H9 (cell line): ENCODE data around the gene NOX5. TPM values are rescaled to one million over a fixed set of nuclear protein-coding genes. Genes with fewer than 3 reads are reported as not detected.

Experiments
- DNase-seq: peaks from one replicate; pipeline ENCODE4 v3.0.0-alpha.2; 2017
- H2AFZ ChIP-seq: one replicate; pipeline ENCODE4 v1.6.1; 2013; ENCODE audit warnings: mild to moderate bottlenecking, low read length, control low read depth, moderate library complexity
- H2AK5ac ChIP-seq: 2 replicates; pipeline ENCODE4 v1.6.1; 2013; ENCODE audit warnings: low read length, control low read depth, mixed read lengths; ENCODE audit not compliant: insufficient read length
- H2BK120ac ChIP-seq: one replicate; pipeline ENCODE4 v1.6.1; 2013; ENCODE audit warnings: low read depth, mild to moderate bottlenecking, low read length, control low read depth, inconsistent platforms; ENCODE audit not compliant: poor library complexity, severe bottlenecking
- H2BK12ac ChIP-seq: 2 replicates; pipeline ENCODE4 v1.6.1; 2013; ENCODE audit warnings: low read length, control low read depth, mixed read lengths, low read depth; ENCODE audit not compliant: insufficient read length
- H2BK15ac ChIP-seq: 2 replicates; pipeline ENCODE4 v1.6.1; 2013; ENCODE audit warnings: low read depth, low read length, control low read depth
- H2BK20ac ChIP-seq: one replicate; pipeline ENCODE4 v1.6.1; 2013; ENCODE audit warnings: low read depth, mild to moderate bottlenecking, low read length, control low read depth, inconsistent platforms; ENCODE audit not compliant: poor library complexity, severe bottlenecking
- H2BK5ac ChIP-seq: 2 replicates; pipeline ENCODE4 v1.6.1; 2013; ENCODE audit warnings: low read length, control low read depth, mixed read lengths; ENCODE audit not compliant: insufficient read length
- H3K14ac ChIP-seq: 2 replicates; pipeline ENCODE4 v1.6.1; 2013; ENCODE audit warnings: low read length, control low read depth; ENCODE audit not compliant: insufficient read depth
- H3K18ac ChIP-seq: 2 replicates; pipeline ENCODE4 v1.6.1; 2013; ENCODE audit warnings: low read depth, mild to moderate bottlenecking, mixed read lengths, low read length, control low read depth; ENCODE audit not compliant: insufficient read length
- H3K23ac ChIP-seq: 2 replicates; pipeline ENCODE4 v1.6.1; 2013; ENCODE audit warnings: low read length, control low read depth, mixed read lengths, low read depth; ENCODE audit not compliant: insufficient read length
- H3K23me2 ChIP-seq: 2 replicates; pipeline ENCODE4 v1.6.1; 2013; ENCODE audit warnings: low read depth, mild to moderate bottlenecking, mixed read lengths, low read length, control low read depth; ENCODE audit not compliant: insufficient read length, poor library complexity, severe bottlenecking
- H3K27ac ChIP-seq: 2 replicates; pipeline ENCODE4 v1.5.1; 2013; ENCODE audit warnings: low read length, control low read depth, mixed read lengths, low read depth; ENCODE audit not compliant: insufficient read length
- H3K27me3 ChIP-seq: 2 replicates; pipeline ENCODE4 v1.6.1; 2013; ENCODE audit warnings: low read length, control low read depth, inconsistent platforms; ENCODE audit not compliant: insufficient read depth
- H3K4ac ChIP-seq: 2 replicates; pipeline ENCODE4 v1.6.1; 2013; ENCODE audit warnings: low read depth, mild to moderate bottlenecking, control low read depth, inconsistent platforms, low read length, moderate library complexity
- H3K4me1 ChIP-seq: 2 replicates; pipeline ENCODE4 v1.6.1; 2013; ENCODE audit warnings: low read length, control low read depth, inconsistent platforms; ENCODE audit not compliant: insufficient read depth
- H3K4me2 ChIP-seq: 2 replicates; pipeline ENCODE4 v1.6.1; 2013; ENCODE audit warnings: low read length, control low read depth, mixed read lengths; ENCODE audit not compliant: insufficient read length, insufficient read depth
- H3K56ac ChIP-seq: 2 replicates; pipeline ENCODE4 v1.6.1; 2013; ENCODE audit warnings: low read depth, mild to moderate bottlenecking, mixed read lengths, low read length, control low read depth; ENCODE audit not compliant: insufficient read length
- H3K79me1 ChIP-seq: 2 replicates; pipeline ENCODE4 v1.6.1; 2013; ENCODE audit warnings: low read depth, mild to moderate bottlenecking, moderate library complexity, low read length, control low read depth, inconsistent platforms; ENCODE audit not compliant: insufficient read depth, poor library complexity, severe bottlenecking
- H3K79me2 ChIP-seq: 2 replicates; pipeline ENCODE4 v1.6.1; 2013; ENCODE audit warnings: low read length, control low read depth, inconsistent platforms; ENCODE audit not compliant: insufficient read depth
- H3K9ac ChIP-seq: 2 replicates; pipeline ENCODE4 v1.6.1; 2013; ENCODE audit warnings: low read length, control low read depth, mixed read lengths; ENCODE audit not compliant: insufficient read length; ENCODE audit errors: extremely low read depth
- H3K9me3 ChIP-seq: one replicate; pipeline ENCODE4 v1.6.1; 2013; ENCODE audit warnings: low read depth, low read length, inconsistent platforms; ENCODE audit not compliant: control insufficient read depth
- H3T11ph ChIP-seq: one replicate; pipeline ENCODE4 v1.6.1; 2013; ENCODE audit warnings: mild to moderate bottlenecking, low read length, control low read depth, inconsistent platforms
- H4K20me1 ChIP-seq: one replicate; pipeline ENCODE4 v1.6.1; 2013; ENCODE audit not compliant: control insufficient read depth, insufficient read length, insufficient read depth
- H4K5ac ChIP-seq: 2 replicates; pipeline ENCODE4 v1.6.1; 2013; ENCODE audit warnings: low read depth, mild to moderate bottlenecking, mixed read lengths, low read length, control low read depth; ENCODE audit not compliant: insufficient read length
- H4K8ac ChIP-seq: replicated peaks from 2 replicates; pipeline ENCODE4 v1.6.1; 2013; ENCODE audit warnings: low read length, control low read depth, mixed read lengths, low read depth; ENCODE audit not compliant: insufficient read length
- H4K91ac ChIP-seq: 2 replicates; pipeline ENCODE4 v1.6.1; 2013; ENCODE audit warnings: low read depth, mild to moderate bottlenecking, moderate library complexity, mixed read lengths, low read length, control low read depth; ENCODE audit not compliant: insufficient read length
- H3K27ac Mint-ChIP-seq, 3 experiments: 2 replicates in 2 of 3; 3 replicates in 1 of 3; pipeline ENCODE4 v1.8.0; 2020 to 2021; ENCODE audit warnings: mixed read lengths in 3 of 3, mild to moderate bottlenecking in 1 of 3, moderate library complexity in 1 of 3
- H3K27me3 Mint-ChIP-seq: 2 replicates; pipeline ENCODE4 v1.8.0; 2021; ENCODE audit warnings: low read depth, mild to moderate bottlenecking, moderate library complexity, mixed read lengths
- H3K36me3 Mint-ChIP-seq, 3 experiments: 2 replicates in 2 of 3; 3 replicates in 1 of 3; pipeline ENCODE4 v1.8.0; 2020 to 2021; ENCODE audit warnings: low read depth in 3 of 3, mixed read lengths in 3 of 3; ENCODE audit not compliant: insufficient read depth in 1 of 3
- H3K4me1 Mint-ChIP-seq, 2 experiments: 2 replicates each; pipeline ENCODE4 v1.8.0; 2020; ENCODE audit warnings: mixed read lengths in 2 of 2
- H3K4me3 Mint-ChIP-seq, 2 experiments: 2 replicates in 1 of 2; 3 replicates in 1 of 2; pipeline ENCODE4 v1.8.0; 2020 to 2021; ENCODE audit warnings: mild to moderate bottlenecking in 2 of 2, mixed read lengths in 2 of 2, moderate library complexity in 1 of 2
- H3K9me3 Mint-ChIP-seq, 2 experiments: 2 replicates in 1 of 2; 3 replicates in 1 of 2; pipeline ENCODE4 v1.8.0; 2020; ENCODE audit warnings: mild to moderate bottlenecking in 2 of 2, mixed read lengths in 2 of 2, moderate library complexity in 1 of 2
- WGBS: extraction: QIAGEN DNeasy Blood & Tissue Kit; methylation state at CpG from one replicate; pipeline ENCODE4 v1.1.7; 2013; ENCODE audit warnings: missing lambda C conversion rate, low lambda C conversion rate, mixed read lengths; ENCODE audit not compliant: insufficient read length; ENCODE audit errors: extremely low coverage; 5-methylcytosine and 5-hydroxymethylcytosine counted together
- total RNA-seq: library from RNA; stranded (reverse); gene quantifications from 2 replicates; pipeline ENCODE4 v1.2.1, GENCODE V29; 2021
- TF ChIP-seq, protein P1 (sequence below): fragments of 200-600 bp; sonication (generic); conservative IDR thresholded peaks from 3 replicates; pipeline ENCODE4 v1.8.0; 2021; ENCODE audit warnings: antibody characterized with exemption, mild to moderate bottlenecking

Gene NOX5
- total RNA-seq, 1 experiment from 2014 or later, result 0.04 TPM

DNA sequence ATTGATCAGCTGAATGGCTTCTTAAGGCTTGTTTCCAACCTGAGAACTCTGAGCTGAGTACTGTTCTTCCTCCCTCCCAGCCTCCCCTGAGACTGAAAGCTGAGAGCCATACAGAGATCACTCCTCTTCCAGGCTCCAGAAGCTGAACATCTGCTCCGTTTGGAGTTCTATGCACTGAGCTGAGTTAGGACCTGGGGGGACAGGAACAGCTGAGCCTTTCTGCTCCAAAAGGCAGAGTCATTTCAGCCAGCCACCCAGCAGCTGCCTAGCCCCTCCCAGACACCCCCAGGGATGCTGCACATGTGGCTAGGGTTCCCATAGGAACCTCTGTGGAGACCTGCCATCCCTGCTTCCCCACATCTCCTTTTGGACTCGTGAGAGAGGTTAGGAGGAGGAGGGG is 81.7 kb downstream of the NOX5 start:
- H3K4me1 ChIP-seq, result peaks cover 8% of the 10 kb centered on the region; the same call in 1 of the 2 replicates
- no peak overlapping the region for H4K8ac ChIP-seq
- no peak overlapping the region for H3K14ac ChIP-seq
- Mint-ChIP-seq H3K4me1 (peaks cover 46 to 64% of the 10 kb centered on the region in 2 experiments), H3K27me3 (peaks cover 18% of the 10 kb centered on the region), H3K36me3 (peaks cover 0 to 4% (median 3%) of the 10 kb centered on the region in 3 experiments; a peak in 2 of 7 replicates), H3K9me3 (peaks cover 0 to 1% of the 10 kb centered on the region in 2 experiments; a peak in 1 of 5 replicates), H3K27ac (no peak overlapping the region), H3K4me3 (no peak overlapping the region)
- H3K27me3 ChIP-seq, result no peaks in the 10 kb centered on the region
- H3K79me2 ChIP-seq, result no peaks in the 10 kb centered on the region
- H3T11ph ChIP-seq, result no peak overlapping the region
- no peak overlapping the region for H3K4ac ChIP-seq
- no peak overlapping the region for H3K18ac ChIP-seq
- no peak overlapping the region for H4K91ac ChIP-seq
- H3K27ac ChIP-seq, result no peak overlapping the region
- no peak overlapping the region for H2AK5ac ChIP-seq
- no peak overlapping the region for H3K4me2 ChIP-seq
- H3K23ac ChIP-seq, result no peak overlapping the region
- H2BK20ac ChIP-seq, result no peak overlapping the region
- no peak overlapping the region for H2BK120ac ChIP-seq
- no peaks in the 10 kb centered on the region for H4K20me1 ChIP-seq
- no CpG with 5 or more reads among the region's 2 CpGs for WGBS
- H2BK12ac ChIP-seq, result no peak overlapping the region
- H3K23me2 ChIP-seq, result no peaks in the 10 kb centered on the region
- no peak overlapping the region for H3K9ac ChIP-seq
- no peaks in the 10 kb centered on the region for H3K79me1 ChIP-seq
- H2AFZ ChIP-seq, result no peak overlapping the region
- H2BK15ac ChIP-seq, result no peak overlapping the region
- no peak overlapping the region for H4K5ac ChIP-seq
- no peaks in the 10 kb centered on the region for H3K9me3 ChIP-seq
- TF ChIP-seq, protein P1, sequence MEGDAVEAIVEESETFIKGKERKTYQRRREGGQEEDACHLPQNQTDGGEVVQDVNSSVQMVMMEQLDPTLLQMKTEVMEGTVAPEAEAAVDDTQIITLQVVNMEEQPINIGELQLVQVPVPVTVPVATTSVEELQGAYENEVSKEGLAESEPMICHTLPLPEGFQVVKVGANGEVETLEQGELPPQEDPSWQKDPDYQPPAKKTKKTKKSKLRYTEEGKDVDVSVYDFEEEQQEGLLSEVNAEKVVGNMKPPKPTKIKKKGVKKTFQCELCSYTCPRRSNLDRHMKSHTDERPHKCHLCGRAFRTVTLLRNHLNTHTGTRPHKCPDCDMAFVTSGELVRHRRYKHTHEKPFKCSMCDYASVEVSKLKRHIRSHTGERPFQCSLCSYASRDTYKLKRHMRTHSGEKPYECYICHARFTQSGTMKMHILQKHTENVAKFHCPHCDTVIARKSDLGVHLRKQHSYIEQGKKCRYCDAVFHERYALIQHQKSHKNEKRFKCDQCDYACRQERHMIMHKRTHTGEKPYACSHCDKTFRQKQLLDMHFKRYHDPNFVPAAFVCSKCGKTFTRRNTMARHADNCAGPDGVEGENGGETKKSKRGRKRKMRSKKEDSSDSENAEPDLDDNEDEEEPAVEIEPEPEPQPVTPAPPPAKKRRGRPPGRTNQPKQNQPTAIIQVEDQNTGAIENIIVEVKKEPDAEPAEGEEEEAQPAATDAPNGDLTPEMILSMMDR, result no peak
- H2BK5ac ChIP-seq, result no peak overlapping the region
- no peak for DNase-seq
- no peak overlapping the region for H3K56ac ChIP-seq
